NCI-H2171 (cell line): ENCODE results near the gene TRIM37.

Source experiments
- DNase-seq: peaks from one replicate; lab custom pipeline; 2025; lab: John Stamatoyannopoulos, UW

Gene TRIM37

GRCh38 chr17:59028328-59028727, 78.4 kb downstream of the TRIM37 start:
- DNase-seq: no peak

GRCh38 chr17:59027750-59028149, 78.9 kb downstream of the TRIM37 start:
- DNase-seq: no peak

- no peak for DNase-seq
Observed at GRCh38 chr17:59026176-59026939, 80.3 kb downstream of the TRIM37 start.

- DNase-seq: no peak
Observed at GRCh38 chr17:59024916-59025315, 81.8 kb downstream of the TRIM37 start.

- no peak for DNase-seq
Observed at GRCh38 chr17:59018019-59018418, 88.7 kb downstream of the TRIM37 start.

GRCh38 chr17:59011975-59012374, 94.7 kb downstream of the TRIM37 start:
- no peak for DNase-seq

- DNase-seq: no peak
Observed at GRCh38 chr17:59010026-59010425, 96.7 kb downstream of the TRIM37 start.

GRCh38 chr17:59008737-59009136, 97.9 kb downstream of the TRIM37 start:
- no peak for DNase-seq

- DNase-seq: no peak
Observed at GRCh38 chr17:59007995-59008394, 98.7 kb downstream of the TRIM37 start.

GRCh38 chr17:59004338-59005111, 102.2 kb downstream of the TRIM37 start:
- DNase-seq: peak; percentile 67

- DNase-seq: no peak
Observed at GRCh38 chr17:59003860-59004259, 102.8 kb downstream of the TRIM37 start.

- no peak for DNase-seq
Observed at GRCh38 chr17:59002848-59003247, 103.8 kb downstream of the TRIM37 start.

GRCh38 chr17:59002126-59002525, 104.6 kb downstream of the TRIM37 start:
- no peak for DNase-seq

GRCh38 chr17:59001158-59001814, 105.4 kb downstream of the TRIM37 start:
- no peak for DNase-seq

- no peak for DNase-seq
Observed at GRCh38 chr17:59000022-59000421, 106.7 kb downstream of the TRIM37 start.

GRCh38 chr17:58999500-58999899, 107.2 kb downstream of the TRIM37 start:
- no peak for DNase-seq

- no peak for DNase-seq
Observed at GRCh38 chr17:58998871-58999270, 107.8 kb downstream of the TRIM37 start.

- no peak for DNase-seq
Observed at GRCh38 chr17:58997756-58998553, 108.7 kb downstream of the TRIM37 start.

- DNase-seq: no peak
Observed at GRCh38 chr17:58996968-58997367, 109.7 kb downstream of the TRIM37 start.

GRCh38 chr17:58995247-58995940, 111.3 kb downstream of the TRIM37 start:
- no peak for DNase-seq

- DNase-seq: no peak
Observed at GRCh38 chr17:58993311-58993710, 113.4 kb downstream of the TRIM37 start.
